Nephron progenitor cell (in vitro differentiated cells): Measurements from ENCODE around the gene LIN7B.
A peak's percentile ranks its signal among the peaks of the same experiment; 100 is the strongest.

Experiments
- DNase-seq: peaks from one replicate; pipeline ENCODE4 v3.0.0; 2021
- H3K27ac Mint-ChIP-seq: 2 replicates; pipeline ENCODE4 v1.8.0; 2021; ENCODE audit warnings: mild to moderate bottlenecking, moderate library complexity, mixed read lengths
- H3K27me3 Mint-ChIP-seq: 2 replicates; pipeline ENCODE4 v1.8.0; 2021; ENCODE audit warnings: mild to moderate bottlenecking, low read depth, mixed read lengths; ENCODE audit not compliant: poor library complexity
- H3K36me3 Mint-ChIP-seq: 2 replicates; pipeline ENCODE4 v1.8.0; 2021; ENCODE audit warnings: low read depth, mixed read lengths
- H3K4me1 Mint-ChIP-seq: 2 replicates; pipeline ENCODE4 v1.8.0; 2021; ENCODE audit warnings: mixed read lengths
- H3K4me3 Mint-ChIP-seq: 2 replicates; pipeline ENCODE4 v1.8.0; 2021; ENCODE audit warnings: mild to moderate bottlenecking, moderate library complexity, mixed read lengths
- H3K9me3 Mint-ChIP-seq: 2 replicates; pipeline ENCODE4 v1.8.0; 2021; ENCODE audit warnings: mild to moderate bottlenecking, moderate library complexity, mixed read lengths
- TF ChIP-seq, protein P1 (sequence below): fragments of 200-600 bp; sonication (generic); IDR thresholded peaks from 2 replicates; pipeline ENCODE4 v1.5.0; 2021; ENCODE audit warnings: antibody characterized with exemption

Gene LIN7B

DNA sequence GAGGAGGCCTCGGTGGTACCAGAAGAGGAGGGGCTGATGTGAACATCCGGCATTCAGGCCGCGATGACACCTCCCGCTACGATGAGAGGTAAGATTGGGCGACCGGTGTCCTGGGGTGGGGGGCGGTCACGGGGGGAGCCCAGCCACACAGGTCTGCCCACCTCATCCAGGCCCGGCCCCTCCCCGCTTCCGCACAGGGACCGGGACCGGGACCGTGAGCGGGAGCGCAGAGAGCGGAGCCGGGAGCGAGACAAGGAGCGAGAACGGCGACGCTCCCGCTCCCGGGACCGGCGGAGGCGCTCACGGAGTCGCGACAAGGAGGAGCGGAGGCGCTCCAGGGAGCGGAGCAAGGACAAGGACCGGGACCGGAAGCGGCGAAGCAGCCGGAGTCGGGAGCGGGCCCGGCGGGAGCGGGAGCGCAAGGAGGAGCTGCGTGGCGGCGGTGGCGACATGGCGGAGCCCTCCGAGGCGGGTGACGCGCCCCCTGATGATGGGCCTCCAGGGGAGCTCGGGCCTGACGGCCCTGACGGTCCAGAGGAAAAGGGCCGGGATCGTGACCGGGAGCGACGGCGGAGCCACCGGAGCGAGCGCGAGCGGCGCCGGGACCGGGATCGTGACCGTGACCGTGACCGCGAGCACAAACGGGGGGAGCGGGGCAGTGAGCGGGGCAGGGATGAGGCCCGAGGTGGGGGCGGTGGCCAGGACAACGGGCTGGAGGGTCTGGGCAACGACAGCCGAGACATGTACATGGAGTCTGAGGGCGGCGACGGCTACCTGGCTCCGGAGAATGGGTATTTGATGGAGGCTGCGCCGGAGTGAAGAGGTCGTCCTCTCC is 6.3 kb upstream of the LIN7B start:
- TF ChIP-seq, protein P1, sequence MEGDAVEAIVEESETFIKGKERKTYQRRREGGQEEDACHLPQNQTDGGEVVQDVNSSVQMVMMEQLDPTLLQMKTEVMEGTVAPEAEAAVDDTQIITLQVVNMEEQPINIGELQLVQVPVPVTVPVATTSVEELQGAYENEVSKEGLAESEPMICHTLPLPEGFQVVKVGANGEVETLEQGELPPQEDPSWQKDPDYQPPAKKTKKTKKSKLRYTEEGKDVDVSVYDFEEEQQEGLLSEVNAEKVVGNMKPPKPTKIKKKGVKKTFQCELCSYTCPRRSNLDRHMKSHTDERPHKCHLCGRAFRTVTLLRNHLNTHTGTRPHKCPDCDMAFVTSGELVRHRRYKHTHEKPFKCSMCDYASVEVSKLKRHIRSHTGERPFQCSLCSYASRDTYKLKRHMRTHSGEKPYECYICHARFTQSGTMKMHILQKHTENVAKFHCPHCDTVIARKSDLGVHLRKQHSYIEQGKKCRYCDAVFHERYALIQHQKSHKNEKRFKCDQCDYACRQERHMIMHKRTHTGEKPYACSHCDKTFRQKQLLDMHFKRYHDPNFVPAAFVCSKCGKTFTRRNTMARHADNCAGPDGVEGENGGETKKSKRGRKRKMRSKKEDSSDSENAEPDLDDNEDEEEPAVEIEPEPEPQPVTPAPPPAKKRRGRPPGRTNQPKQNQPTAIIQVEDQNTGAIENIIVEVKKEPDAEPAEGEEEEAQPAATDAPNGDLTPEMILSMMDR: no peak
- Mint-ChIP-seq H3K27ac (no peak overlapping the region), H3K36me3 (peaks cover 41% of the 10 kb centered on the region), H3K27me3 (no peaks in the 10 kb centered on the region), H3K4me3 (no peak overlapping the region), H3K9me3 (no peaks in the 10 kb centered on the region), H3K4me1 (peaks cover 45% of the 10 kb centered on the region)
- no peak for DNase-seq

DNA sequence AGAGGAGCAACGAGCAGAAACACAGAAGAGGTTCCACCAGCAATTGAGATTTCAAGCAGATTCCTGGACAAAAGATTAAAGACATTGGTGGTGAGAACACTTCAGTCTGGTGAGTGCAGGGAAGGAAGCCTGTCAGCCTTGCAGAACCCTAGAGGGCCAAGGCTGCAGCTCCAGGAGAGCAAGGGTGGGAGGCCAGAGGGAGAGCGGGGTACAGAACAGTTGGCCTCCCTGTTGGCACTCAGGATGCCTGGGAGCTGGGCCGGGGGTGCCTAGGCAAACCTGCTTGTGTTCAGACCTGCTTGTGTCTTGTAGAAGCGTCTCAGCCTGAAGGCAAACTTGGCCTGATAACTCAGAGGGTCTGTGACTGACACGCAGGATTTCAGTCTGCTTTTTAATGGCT is 5.1 kb upstream of the LIN7B start:
- Mint-ChIP-seq H3K27ac (peak overlapping the region; percentile 92), H3K4me1 (peaks cover 44% of the 10 kb centered on the region)

DNA sequence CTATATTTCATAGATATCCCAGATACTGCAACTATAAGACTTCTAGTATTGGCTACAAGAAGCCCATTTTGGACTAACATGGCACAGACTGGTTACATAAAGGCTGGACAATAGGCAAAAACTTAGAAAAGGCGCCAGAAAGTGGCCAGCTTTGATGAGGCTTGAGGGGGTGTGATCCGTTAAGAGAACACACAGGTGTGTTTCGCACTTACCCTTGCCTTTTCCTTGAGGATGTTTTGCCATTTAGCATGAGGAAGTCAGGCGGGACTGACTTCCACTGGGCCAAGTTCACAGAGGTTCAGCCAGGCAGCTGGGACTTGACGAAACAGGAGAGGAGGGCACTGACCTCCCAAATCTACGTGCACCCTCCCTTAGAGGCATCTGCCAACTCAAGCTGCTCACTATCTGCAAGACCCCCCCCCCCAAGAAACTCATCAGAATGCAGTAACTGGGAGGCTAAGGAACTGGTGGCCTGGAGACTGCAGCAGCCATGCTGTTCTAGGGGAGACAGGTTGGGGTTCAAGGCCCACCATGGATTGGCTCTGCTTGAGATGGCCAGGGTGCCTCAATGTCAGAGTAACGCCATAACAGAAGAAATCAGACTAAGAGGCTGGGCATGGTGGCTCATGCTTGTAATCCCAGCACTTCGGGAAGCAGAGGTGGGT is 4.5 kb upstream of the LIN7B start:
- DNase-seq: no peak
- peak overlapping the region; percentile 92 for H3K27ac Mint-ChIP-seq
- no peak overlapping the region for H3K4me3 Mint-ChIP-seq
- H3K36me3 Mint-ChIP-seq: peaks cover 41% of the 10 kb centered on the region
- H3K9me3 Mint-ChIP-seq: no peaks in the 10 kb centered on the region
- TF ChIP-seq, protein P1: no peak
- peaks cover 8% of the 10 kb centered on the region for H3K27me3 Mint-ChIP-seq
- H3K4me1 Mint-ChIP-seq: peaks cover 38% of the 10 kb centered on the region

More for the DNA sequence above, 5.1 kb upstream of the LIN7B start:
- H3K4me3 Mint-ChIP-seq: no peak overlapping the region
- peaks cover 41% of the 10 kb centered on the region for H3K36me3 Mint-ChIP-seq
- TF ChIP-seq, protein P1: no peak
- peaks cover 8% of the 10 kb centered on the region for H3K27me3 Mint-ChIP-seq
- no peak for DNase-seq
- H3K9me3 Mint-ChIP-seq: no peaks in the 10 kb centered on the region

DNA sequence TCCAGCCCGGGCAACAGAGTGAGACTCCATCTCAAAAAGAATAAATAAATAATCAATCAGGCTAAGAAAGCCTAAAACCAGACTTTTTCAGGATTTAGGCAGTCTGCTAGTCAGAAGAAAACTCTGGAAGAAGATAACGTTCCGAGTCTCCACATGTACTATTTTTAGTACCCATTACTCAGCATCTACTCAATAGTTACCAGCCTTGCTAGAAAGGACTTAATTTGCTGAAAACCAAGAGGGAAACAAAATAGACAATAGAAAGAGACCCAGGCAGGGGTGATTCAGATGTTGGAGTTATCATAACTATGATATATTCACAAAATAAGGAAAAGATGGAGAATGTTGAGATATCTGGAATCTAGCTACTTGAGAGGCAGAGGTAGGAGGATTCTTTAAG is 3.6 kb upstream of the LIN7B start:
- TF ChIP-seq, protein P1: no peak
- Mint-ChIP-seq H3K36me3 (peaks cover 34% of the 10 kb centered on the region), H3K4me3 (no peak overlapping the region), H3K4me1 (peaks cover 36% of the 10 kb centered on the region), H3K27ac (no peak overlapping the region), H3K9me3 (no peaks in the 10 kb centered on the region), H3K27me3 (peaks cover 8% of the 10 kb centered on the region)
- DNase-seq: no peak

DNA sequence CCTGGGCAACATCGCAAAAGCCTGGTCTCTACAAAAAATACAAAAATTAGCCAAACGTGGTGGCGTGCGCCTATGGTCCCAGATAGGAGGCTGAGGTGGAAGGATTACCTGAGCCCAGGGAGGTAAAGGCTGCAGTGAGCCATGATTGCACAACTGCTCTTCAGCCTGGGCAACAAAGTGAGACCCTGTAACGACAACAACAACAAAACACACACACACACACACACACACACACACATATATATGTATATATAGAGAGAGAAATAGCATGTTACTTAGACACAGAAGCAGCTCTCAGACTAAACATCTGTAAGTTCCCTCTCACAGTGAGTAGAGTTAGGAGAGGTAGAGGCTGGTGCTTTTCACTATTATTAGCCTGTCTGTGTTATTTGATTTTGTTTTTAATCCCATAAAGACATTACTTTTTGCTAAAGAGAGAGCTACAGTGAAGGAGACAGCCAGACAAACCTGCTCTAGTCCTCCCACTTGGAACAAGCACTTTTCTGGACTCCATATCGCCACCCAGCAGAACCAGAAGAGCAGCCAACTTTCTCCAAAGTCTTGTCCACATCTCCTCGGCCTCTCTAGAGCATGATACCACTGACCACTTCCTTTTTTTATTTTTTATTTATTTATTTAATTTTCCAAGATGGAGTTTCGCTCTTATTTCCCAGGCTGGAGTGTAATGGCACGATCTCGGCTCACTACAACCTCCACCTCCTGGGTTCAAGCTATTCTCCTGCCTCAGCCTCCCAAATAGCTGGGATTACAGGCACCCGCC is 2.8 kb upstream of the LIN7B start:
- H3K27ac Mint-ChIP-seq: no peak overlapping the region
- DNase-seq: no peak
- H3K4me3 Mint-ChIP-seq: no peak overlapping the region
- peaks cover 11% of the 10 kb centered on the region for H3K27me3 Mint-ChIP-seq
- H3K9me3 Mint-ChIP-seq: no peaks in the 10 kb centered on the region
- H3K4me1 Mint-ChIP-seq: peaks cover 35% of the 10 kb centered on the region
- TF ChIP-seq, protein P1: no peak
- H3K36me3 Mint-ChIP-seq: peaks cover 26% of the 10 kb centered on the region
